Measurements from ENCODE around the gene KCNK5. TPM values are rescaled to one million over a fixed set of nuclear protein-coding genes. Genes with fewer than 3 reads are reported as not detected.

Gene KCNK5
- total RNA-seq, 1 experiment from 2014 or later, result 19.8 TPM

GRCh38 chr6:39225946-39226437 lies 3.3 kb downstream of the KCNK5 start:
- intact Hi-C loops (cut with micrococcal nuclease; ENCODE audit: unreplicated experiment), result no loop called here
- no peaks in the 10 kb centered on the region for H3K9me3 Mint-ChIP-seq (ENCODE audit: unreplicated experiment)
- H3K4me1 ChIP-seq, result peaks cover 35% of the 10 kb centered on the region
- no peaks in the 10 kb centered on the region; the same call in 1 of the 2 replicates for H3K36me3 ChIP-seq (ENCODE audit: control insufficient read depth, insufficient read depth, low read length)
- no TSS peak for BruUV-seq (replicated peaks)
- H3K27ac Mint-ChIP-seq (ENCODE audit: unreplicated experiment), result no peak overlapping the region
- no peak overlapping the region for H3K4me3 ChIP-seq (ENCODE audit: low read depth, low read length)
- TF ChIP-seq CTCF (IDR thresholded peaks at IDR 0.05; ENCODE audit: insufficient read depth in 1 of 2, low read depth in 1 of 2, low read length in 1 of 2, severe bottlenecking in 1 of 2, unreplicated experiment in 1 of 2), result no peak
- no peaks in the 10 kb centered on the region for H3K27me3 ChIP-seq (replicated peaks; ENCODE audit: control insufficient read depth, insufficient read depth, low read length)
- H3K4me1 Mint-ChIP-seq (ENCODE audit: low read depth, unreplicated experiment), result peaks cover 35% of the 10 kb centered on the region
- H3K4me3 Mint-ChIP-seq (ENCODE audit: unreplicated experiment), result no peak overlapping the region
- peaks cover 42% of the 10 kb centered on the region for H3K36me3 Mint-ChIP-seq (ENCODE audit: insufficient read depth, unreplicated experiment)
- ChIA-PET CTCF (no interaction called here), POLR2A (no interaction called here)
- DNase-seq, result no peak
- no peaks in the 10 kb centered on the region for H3K9me3 ChIP-seq
- H3K27me3 Mint-ChIP-seq (ENCODE audit: insufficient read depth, unreplicated experiment), result no peaks in the 10 kb centered on the region

- Histone ChIP-seq H3K4me3 (ENCODE audit: low read depth, low read length) (no peak overlapping the region), H3K36me3 (ENCODE audit: control insufficient read depth, insufficient read depth, low read length) (no peaks in the 10 kb centered on the region; the same call in 1 of the 2 replicates), H3K4me1 (peaks cover 35% of the 10 kb centered on the region), H3K27me3 (replicated peaks; ENCODE audit: control insufficient read depth, insufficient read depth, low read length) (no peaks in the 10 kb centered on the region), H3K9me3 (no peaks in the 10 kb centered on the region)
- no peak for TF ChIP-seq CTCF (IDR thresholded peaks at IDR 0.05; ENCODE audit: insufficient read depth in 1 of 2, low read depth in 1 of 2, low read length in 1 of 2, severe bottlenecking in 1 of 2, unreplicated experiment in 1 of 2)
- ChIA-PET CTCF (no interaction called here), POLR2A (no interaction called here)
- Mint-ChIP-seq H3K36me3 (ENCODE audit: insufficient read depth, unreplicated experiment) (peaks cover 42% of the 10 kb centered on the region), H3K27ac (ENCODE audit: unreplicated experiment) (no peak overlapping the region), H3K4me1 (ENCODE audit: low read depth, unreplicated experiment) (peaks cover 35% of the 10 kb centered on the region), H3K9me3 (ENCODE audit: unreplicated experiment) (no peaks in the 10 kb centered on the region), H3K4me3 (ENCODE audit: unreplicated experiment) (no peak overlapping the region), H3K27me3 (ENCODE audit: insufficient read depth, unreplicated experiment) (no peaks in the 10 kb centered on the region)
- no TSS peak for BruUV-seq (replicated peaks)
- DNase-seq, result no peak
- intact Hi-C loops (cut with micrococcal nuclease; ENCODE audit: unreplicated experiment), result no loop called here
Measured at GRCh38 chr6:39225543-39225942, 3.7 kb downstream of the KCNK5 start.

- intact Hi-C loops (cut with micrococcal nuclease; ENCODE audit: unreplicated experiment), result no loop called here
- DNase-seq, result no peak
- no peaks in the 10 kb centered on the region for H3K27me3 Mint-ChIP-seq (ENCODE audit: insufficient read depth, unreplicated experiment)
- peaks cover 28% of the 10 kb centered on the region for H3K4me1 Mint-ChIP-seq (ENCODE audit: low read depth, unreplicated experiment)
- no peak overlapping the region for H3K4me3 Mint-ChIP-seq (ENCODE audit: unreplicated experiment)
- H3K4me1 ChIP-seq, result peaks cover 35% of the 10 kb centered on the region
- POLR2A ChIA-PET, result interaction anchor here (0.6 to 1.1 kb wide), 2 partner anchors 20 to 21 kb away, joined by 3 read pairs; no protein-coding TSS in a partner anchor
- no TSS peak for BruUV-seq (replicated peaks)
- H3K9me3 Mint-ChIP-seq (ENCODE audit: unreplicated experiment), result no peaks in the 10 kb centered on the region
- H3K9me3 ChIP-seq, result no peaks in the 10 kb centered on the region
- H3K36me3 ChIP-seq (ENCODE audit: control insufficient read depth, insufficient read depth, low read length), result no peaks in the 10 kb centered on the region; the same call in 1 of the 2 replicates
- H3K36me3 Mint-ChIP-seq (ENCODE audit: insufficient read depth, unreplicated experiment), result peaks cover 42% of the 10 kb centered on the region
- H3K27me3 ChIP-seq (replicated peaks; ENCODE audit: control insufficient read depth, insufficient read depth, low read length), result no peaks in the 10 kb centered on the region
- no peak overlapping the region for H3K4me3 ChIP-seq (ENCODE audit: low read depth, low read length)
- CTCF ChIA-PET, result interaction anchor here (0.7 kb wide), 1 partner anchor 1000 kb away, joined by 4 read pairs; no protein-coding TSS in a partner anchor
- TF ChIP-seq CTCF (IDR thresholded peaks at IDR 0.05; ENCODE audit: insufficient read depth in 1 of 2, low read depth in 1 of 2, low read length in 1 of 2, severe bottlenecking in 1 of 2, unreplicated experiment in 1 of 2), result no peak
- no peak overlapping the region for H3K27ac Mint-ChIP-seq (ENCODE audit: unreplicated experiment)
Measured at GRCh38 chr6:39224523-39225182, 4.6 kb downstream of the KCNK5 start.

Data from Caco-2 (cell line).